Omental fat pad (tissue), 4 donors: ENCODE data around the gene COX10. TPM values are rescaled to one million over a fixed set of nuclear protein-coding genes. Genes with fewer than 3 reads are reported as not detected.

Experiments used
- ATAC-seq: fragments of 150-250 bp; one replicate; pipeline ENCODE4 v1.9.1; 2016; ENCODE audit warnings: mild to moderate bottlenecking, moderate library complexity; ENCODE audit not compliant: low FRiP score
- DNase-seq: peaks from one replicate; pipeline ENCODE4 v3.0.0-alpha.2; 2019; ENCODE audit warnings: low spot score
- total RNA-seq, 4 donors: library from RNA; depleted of rRNA; stranded (reverse); fragments of >200 nt; gene quantifications; one replicate each; pipeline ENCODE4 v1.1.0, GENCODE V29; 2016
- TF ChIP-seq, protein P1 (sequence below), 3 donors: fragments of 450-650 bp; IDR thresholded peaks; one replicate each; pipeline ENCODE4 v1.5.1; 2016 to 2017; ENCODE audit warnings: antibody characterized with exemption in 3 of 3, mild to moderate bottlenecking in 3 of 3, moderate library complexity in 2 of 3

COX10 gene
- total RNA-seq, 4 donors from 2014 or later = 15.4 to 28.8 (median 24.8) TPM

DNA sequence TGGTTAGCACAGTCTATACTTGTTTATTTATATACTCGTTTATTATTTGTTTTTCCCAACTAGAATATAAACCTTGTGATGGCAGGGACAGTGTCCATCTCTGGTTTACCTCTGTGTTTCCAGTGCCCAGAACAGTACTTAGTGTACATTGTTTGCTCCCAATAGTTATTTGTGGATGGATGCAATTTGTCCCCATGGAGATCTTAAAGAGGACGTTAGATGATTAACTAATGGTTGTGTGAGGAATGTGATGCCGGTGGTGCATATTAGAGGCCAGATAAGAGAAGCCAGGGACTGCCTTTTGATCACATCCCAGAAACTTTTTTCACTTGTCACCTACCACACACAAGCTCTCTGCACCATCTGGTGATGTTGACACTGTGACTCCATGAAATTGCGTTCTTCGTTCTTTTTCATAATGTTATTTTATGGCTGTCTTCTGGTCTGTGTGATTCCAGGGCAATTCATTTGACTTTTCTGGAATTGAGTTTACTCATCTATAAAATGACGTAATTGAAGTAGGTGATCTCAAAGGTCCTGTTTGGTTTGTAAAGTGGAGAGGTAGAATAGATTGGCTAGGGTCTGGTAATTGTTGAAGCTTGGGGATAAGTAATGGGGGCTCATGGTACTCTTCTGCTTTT, 1.2 kb downstream of the COX10 start:
- no peak for DNase-seq
- TF ChIP-seq, protein P1, sequence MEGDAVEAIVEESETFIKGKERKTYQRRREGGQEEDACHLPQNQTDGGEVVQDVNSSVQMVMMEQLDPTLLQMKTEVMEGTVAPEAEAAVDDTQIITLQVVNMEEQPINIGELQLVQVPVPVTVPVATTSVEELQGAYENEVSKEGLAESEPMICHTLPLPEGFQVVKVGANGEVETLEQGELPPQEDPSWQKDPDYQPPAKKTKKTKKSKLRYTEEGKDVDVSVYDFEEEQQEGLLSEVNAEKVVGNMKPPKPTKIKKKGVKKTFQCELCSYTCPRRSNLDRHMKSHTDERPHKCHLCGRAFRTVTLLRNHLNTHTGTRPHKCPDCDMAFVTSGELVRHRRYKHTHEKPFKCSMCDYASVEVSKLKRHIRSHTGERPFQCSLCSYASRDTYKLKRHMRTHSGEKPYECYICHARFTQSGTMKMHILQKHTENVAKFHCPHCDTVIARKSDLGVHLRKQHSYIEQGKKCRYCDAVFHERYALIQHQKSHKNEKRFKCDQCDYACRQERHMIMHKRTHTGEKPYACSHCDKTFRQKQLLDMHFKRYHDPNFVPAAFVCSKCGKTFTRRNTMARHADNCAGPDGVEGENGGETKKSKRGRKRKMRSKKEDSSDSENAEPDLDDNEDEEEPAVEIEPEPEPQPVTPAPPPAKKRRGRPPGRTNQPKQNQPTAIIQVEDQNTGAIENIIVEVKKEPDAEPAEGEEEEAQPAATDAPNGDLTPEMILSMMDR (IDR thresholded peaks at IDR 0.05) = no peak
- ATAC-seq = no peak

DNA sequence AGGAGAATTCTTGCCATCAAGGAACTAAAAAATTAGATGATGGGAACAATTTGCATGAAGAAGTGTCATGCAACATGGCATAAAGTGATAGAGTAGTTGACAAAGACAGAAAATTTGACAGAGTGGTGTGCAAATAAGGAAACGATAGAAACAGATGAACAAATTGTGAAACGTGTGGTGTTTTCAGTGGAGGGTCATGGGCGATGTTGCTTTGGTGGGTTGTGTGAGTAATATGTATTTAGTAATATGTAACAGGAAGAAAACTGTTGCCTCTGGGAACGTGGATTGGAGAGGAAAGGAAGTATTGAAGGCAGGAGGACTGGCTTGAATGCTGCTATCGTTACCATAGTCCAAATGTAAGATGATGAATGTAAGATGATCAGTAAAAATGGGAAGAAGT, 3.6 kb downstream of the COX10 start:
- TF ChIP-seq, protein P1 (IDR thresholded peaks at IDR 0.05) = no peak
- DNase-seq (no peak), ATAC-seq (no peak)

GRCh38 chr17:14078027-14078426, 8.7 kb downstream of the COX10 start:
- ATAC-seq (no peak), DNase-seq (no peak)
- TF ChIP-seq, protein P1 (IDR thresholded peaks at IDR 0.05) = no peak

DNA sequence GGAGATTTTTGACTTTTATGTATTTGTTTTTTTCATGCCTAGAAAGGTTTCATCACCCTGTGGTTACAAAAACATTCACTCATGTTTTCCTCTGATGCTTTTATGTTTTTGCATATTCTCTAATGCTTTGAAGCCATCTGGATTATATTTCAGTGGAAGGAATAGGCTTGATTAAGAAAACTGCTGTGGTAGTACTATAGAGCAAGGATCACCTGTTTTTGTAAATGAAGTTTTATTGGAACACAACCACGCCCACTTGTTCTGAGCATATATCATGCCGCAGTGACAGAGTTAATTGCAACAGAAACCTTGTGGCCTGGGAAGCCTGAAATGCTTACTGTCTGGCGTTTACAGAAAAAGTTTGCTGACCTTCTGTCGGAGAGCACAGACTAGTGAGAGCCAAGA, 11.5 kb downstream of the COX10 start:
- no peak for ATAC-seq
- DNase-seq = no peak
- TF ChIP-seq, protein P1 (IDR thresholded peaks at IDR 0.05) = no peak

GRCh38 chr17:14082848-14083247, 13.5 kb downstream of the COX10 start:
- DNase-seq (no peak), ATAC-seq (no peak)
- TF ChIP-seq, protein P1 (IDR thresholded peaks at IDR 0.05) = no peak

GRCh38 chr17:14084955-14085354, 15.7 kb downstream of the COX10 start:
- TF ChIP-seq, protein P1 (IDR thresholded peaks at IDR 0.05) = no peak
- DNase-seq = no peak
- ATAC-seq = no peak

DNA sequence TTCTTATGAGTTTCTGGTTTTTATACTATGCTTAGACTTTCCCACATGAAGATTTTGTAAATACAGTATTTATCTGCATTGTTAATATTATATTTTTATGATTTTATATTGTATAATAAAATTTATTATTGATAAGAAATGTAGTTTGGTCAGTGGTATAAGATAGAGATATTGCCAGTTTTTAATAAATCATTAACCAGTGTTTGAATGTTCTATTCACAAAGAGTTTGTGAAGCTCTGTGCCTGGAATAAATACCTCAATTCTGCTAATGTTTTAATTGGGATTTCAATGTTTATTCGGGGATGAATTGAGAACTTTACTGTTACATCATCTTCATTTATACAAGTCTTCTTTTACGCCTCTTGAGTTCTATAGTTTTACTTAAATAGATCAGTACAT, 16.9 kb downstream of the COX10 start:
- DNase-seq (no peak), ATAC-seq (no peak)
- TF ChIP-seq, protein P1 (IDR thresholded peaks at IDR 0.05) = no peak
